SKM-1 treated with dmso at 0.1 percent for 144 hours (cell line): ENCODE results near the gene XRCC1.
A peak's percentile ranks its signal among the peaks of the same experiment; 100 is the strongest.
"Not testable (repeated sequence)": the region's sequence is repeated elsewhere in the genome, so short reads cannot be mapped to it uniquely, and the experiment has no call there.

ENCODE experiments used
- DNase-seq: peaks from one replicate; lab custom pipeline; 2025; ENCODE audit not compliant: unreplicated experiment; lab: John Stamatoyannopoulos, UW

XRCC1 gene

DNA sequence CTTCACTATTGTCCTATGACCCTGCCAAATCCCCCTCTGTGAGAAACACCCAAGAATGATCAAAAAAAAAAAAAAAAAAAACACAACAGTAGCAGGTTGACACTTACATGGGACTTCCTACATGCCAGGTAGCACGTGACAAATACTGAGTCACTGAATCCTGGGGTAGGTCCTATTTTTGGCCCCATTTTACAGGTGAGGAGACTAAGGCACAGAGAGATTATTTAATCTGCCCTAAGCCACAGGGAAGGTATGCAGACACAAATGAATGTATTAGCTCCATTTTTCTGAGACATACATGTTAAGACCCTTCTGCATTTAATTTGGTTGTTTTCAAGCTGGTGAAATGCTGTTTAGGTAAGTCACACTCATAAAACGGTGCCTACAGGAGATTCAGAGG lies 26.6 kb downstream of the XRCC1 start:
- DNase-seq = no peak

- DNase-seq = not testable (repeated sequence)
These were observed 27.4 kb downstream of the XRCC1 start for GRCh38 chr19:43547926-43548325.

- no peak for DNase-seq
These were observed 28.7 kb downstream of the XRCC1 start for GRCh38 chr19:43546581-43546980.

GRCh38 chr19:43545981-43546380 lies 29.3 kb downstream of the XRCC1 start:
- no peak for DNase-seq

DNA sequence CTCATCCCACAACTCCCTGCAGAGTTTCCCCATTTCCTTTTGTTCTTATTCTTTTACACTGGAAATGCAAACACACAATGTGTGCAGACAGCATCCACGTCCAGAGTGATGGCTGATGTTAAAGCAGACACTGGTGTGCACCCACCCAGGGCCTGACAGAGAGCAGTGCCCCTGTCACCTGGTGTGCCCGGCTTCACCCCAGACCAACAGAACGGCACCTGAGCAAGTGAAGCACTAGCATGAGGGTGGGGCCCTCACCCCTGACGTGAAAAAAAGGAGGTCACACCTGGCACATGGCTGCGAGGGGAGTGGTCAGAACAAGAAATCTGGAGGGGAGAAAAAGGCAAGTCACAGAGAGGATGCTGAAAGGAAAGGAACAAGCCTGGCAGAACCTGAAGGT lies 30.1 kb downstream of the XRCC1 start:
- no peak for DNase-seq

DNA sequence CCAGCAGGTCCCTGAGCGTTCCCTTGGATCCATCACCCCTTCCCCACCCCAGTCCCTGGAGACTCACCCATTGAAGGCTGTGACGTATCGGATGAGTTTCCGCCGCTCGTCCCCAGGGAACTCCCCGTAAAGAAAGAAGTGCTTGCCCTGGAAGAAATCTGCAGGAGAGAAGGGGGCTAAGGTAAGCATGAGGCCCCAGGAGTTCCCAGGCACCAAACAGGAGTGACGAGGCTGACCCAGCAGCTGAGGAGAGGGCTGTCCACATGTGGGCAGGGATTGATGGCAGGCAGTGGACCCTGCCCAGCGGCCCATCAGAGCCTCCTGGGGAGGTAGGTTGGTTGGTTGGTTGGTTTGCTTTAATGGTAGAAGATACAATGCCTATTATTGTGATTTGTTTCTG lies 31.2 kb downstream of the XRCC1 start:
- DNase-seq = no peak

- no peak for DNase-seq
These were observed 33.2 kb downstream of the XRCC1 start for GRCh38 chr19:43541920-43542650.

DNA sequence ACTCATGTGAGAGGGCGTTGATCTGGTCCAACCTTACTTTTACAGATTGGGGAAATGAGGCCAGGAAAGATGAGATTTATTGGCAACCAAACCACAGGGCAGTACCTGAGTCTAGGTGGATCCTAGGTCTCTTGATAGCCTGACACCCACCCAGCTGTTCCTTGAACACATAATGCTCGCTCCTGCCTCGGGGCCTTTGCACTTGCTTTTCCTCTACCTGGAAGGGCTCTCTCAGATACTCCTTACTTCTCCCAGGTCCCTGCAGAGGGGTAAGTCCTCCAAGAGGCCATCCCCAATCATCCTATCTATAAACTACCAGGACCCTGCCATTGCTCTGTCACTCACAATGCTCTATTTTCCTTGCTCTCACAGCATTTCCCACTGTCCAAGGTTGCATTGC lies 34.9 kb downstream of the XRCC1 start:
- no peak for DNase-seq

- no peak for DNase-seq
These were observed 36.4 kb downstream of the XRCC1 start for GRCh38 chr19:43538922-43539321.

DNA sequence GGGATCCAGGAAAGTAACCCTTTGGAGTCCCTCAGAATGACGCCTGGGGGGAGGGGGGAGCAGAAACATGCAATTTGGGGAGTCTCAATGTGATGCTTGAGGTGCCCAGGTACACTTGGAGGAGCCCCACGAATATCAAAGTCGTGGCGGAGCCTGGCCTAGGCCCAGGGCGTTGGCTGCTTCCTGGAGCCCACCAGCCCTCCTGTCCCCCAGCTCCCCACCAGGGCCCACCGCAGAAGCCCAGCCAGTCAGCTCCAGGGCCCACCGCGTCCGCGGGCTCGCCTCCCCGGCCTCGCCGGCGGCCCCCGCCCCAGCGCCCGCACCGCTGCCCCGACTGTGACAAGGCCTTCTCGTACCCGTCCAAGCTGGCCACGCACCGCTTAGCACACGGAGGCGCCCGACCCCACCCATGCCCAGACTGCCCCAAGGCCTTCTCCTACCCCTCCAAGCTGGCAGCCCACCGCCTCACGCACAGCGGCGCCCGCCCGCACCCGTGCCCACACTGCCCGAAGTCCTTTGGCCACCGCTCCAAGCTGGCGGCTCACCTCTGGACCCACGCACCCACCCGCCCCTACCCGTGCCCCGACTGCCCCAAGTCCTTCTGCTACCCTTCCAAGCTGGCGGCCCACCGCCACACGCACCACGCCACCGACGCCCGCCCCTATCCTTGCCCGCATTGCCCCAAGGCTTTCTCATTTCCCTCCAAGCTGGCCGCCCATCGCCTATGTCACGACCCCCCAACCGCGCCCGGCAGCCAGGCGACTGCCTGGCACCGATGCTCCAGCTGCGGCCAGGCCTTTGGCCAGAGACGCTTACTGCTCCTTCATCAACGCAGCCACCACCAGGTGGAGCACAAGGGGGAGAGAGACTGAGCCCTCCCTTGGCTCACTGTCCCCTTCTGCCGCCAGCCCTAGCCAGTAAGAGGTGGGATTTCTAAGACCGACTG lies 40.2 kb downstream of the XRCC1 start:
- no peak for DNase-seq

DNA sequence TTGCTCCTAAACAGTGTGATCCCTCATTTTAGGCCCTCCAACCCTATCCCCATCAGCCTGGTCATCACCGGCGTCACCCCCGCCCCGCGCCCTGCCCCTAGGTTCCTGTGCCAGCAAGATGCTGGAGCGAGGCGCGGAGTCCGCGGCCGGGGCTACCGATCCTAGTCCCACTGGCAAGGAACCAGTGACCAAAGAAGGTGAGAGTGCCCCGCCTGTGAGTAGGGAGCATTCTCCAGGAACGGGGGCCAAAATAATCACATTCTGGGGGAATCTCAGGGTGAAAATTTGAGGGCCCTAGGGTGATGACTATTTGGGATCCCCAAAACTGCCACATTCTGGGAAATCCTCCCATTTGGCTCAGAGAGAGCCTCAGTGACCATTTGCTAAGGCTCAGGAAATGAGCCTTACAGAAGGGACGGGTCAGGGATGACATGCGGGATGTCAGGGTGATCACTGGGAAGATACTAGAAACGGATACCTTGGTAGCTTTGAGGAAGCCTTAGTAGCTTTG lies 41.0 kb downstream of the XRCC1 start:
- no peak for DNase-seq

DNA sequence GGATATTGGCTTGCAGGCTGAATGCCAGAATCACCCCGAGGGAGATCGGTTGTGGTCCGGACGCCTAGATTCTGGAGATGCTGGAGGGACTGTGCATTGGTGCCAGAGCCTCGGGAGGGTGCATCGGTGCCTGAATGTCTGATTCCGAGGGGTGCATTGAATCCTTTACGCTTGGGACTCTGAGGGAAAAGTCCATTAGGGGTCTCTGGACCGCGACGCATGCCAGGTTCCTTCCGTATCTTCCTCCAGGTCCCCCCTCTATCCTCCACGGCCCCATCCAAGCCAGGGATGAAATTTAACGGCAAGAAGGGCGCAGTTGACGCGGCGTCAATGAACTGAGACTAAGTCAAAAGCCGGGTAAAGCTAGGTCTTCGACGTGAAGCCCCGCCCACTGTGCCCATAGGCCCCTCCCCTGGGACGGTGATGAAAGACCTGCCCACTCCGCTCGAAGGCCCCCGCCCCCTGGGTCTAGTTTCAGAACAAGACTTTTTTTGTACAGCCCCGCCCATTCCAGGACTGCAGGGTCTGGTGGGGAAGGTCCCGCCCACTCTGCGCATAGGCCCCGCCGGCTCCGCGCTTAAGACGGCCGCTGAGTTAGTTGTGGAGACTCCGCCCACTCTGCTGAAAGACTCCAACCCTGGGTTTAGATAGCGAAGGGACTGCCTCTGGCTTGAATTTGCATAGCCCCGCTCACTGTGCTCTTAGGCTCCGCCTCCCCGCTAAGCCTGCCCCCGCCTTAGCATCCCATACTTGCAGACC lies 41.6 kb downstream of the XRCC1 start:
- DNase-seq = no peak

DNA sequence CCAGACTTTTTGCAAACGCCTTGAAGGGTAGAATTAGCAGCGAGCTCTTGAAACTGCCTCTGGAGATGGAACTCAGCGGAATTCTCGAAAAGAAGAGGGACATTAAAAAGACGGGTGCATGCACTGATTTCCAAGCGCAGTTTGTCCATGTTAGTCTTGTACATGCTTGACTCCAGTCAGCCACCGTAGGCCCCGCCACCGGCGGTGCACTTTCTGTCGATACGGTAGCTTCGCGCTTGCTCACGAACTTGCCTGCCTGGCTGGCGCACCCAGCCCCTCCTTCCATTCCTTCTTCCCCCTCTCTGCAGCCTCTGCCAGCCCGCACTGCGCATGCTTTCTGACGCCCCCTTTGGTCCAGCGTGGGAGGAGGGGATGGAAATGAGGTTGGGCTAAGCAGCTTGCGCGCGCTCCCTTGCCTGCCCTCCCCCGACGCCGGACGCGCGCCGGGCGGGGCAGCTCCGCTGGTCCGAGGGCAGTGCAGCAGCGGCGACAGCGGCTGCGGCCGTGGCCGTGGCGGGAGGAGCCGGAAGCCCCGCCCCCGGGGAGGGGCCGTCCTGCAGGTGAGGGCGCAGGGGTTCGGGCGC lies 42.3 kb downstream of the XRCC1 start, which contains the start of gene ZNF575:
Gene ZNF575, plus strand, starts transcription at position 227 of the 584 bp plus-strand sequence. CDS start 1,235 bp downstream, outside the sequence.
- DNase-seq = peak; percentile 49

GRCh38 chr19:43532571-43532961 lies 42.8 kb downstream of the XRCC1 start:
- DNase-seq = no peak

DNA sequence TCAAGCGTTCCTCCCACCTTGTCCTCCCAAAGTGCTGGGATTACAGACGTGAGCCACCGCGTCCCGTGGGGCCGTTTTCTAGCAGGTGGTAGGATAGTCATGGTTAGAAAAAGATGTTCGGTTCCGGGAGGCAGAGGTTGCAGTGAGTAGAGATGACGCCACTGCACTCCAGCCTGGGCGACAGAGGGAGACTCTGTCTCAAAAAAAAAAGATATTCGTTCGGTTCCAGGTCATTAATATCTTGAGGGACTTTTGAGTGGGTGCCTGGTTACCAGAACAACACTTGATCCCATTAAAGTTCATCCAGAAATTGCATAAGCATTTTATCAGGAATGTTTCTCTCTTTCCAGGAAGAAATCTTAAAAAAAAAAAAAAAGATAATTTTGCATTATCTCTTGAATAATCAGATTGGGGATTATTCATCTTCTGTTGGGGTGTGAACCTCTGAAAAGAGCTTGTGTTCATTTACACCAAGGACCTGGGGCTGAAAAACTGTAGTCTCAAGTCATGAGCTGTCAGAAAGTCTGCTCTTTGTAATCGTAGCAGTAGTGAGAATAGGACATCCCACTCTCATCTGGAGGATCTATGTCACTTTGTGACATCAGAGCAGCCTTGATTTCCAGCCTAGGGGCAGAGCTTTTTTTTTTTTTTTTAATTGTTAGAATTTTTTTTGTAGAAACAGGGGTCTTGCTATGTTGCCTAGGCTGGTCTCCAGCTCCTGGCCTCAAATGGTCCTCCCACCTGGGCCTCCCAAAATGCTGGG lies 47.3 kb downstream of the XRCC1 start:
- DNase-seq = no peak

DNA sequence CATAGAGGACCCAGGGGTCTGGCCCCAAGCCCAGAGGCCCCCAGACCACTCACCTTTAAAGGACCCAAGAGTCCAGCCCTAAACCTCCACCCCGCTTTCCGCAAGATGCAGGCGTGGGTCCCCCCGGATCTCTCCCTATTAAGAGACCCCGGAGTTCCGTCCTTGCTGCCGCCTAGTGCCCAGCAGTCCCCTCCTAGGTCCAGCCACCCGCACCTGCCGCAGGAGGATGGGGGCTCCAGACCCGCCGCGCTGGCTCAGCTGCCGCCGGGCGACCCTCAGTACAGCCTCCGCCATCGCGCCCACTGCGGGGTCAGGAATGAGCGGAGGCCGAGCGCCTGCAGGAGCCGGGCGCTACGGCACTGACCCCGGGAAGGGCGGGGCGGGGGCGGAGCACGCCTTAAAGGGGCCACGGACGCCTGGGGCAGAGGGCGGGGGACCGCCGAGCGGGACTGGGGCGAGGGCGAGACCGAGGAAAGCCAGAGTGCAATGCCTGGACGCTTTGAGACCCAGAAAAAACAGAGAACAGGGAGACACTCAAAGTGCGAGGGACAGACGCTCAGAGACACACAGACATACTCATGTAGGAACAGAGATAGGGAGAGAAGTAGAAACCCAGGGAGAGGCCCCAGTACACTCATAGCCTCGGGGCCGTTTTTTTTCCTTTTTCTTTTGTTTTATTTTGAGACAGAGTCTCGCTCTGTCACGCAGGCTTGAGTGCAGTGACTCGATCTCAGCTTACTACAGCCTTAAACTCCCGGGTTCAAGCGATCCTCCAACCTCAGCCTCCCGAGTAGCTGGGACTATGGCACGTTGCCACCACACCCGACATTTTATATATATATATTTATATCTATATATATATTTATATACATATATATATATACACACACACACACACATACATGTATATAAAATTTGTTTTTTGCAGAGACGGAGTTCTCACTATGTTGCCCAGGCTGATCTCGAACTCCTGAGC lies 48.2 kb downstream of the XRCC1 start, which contains the start of gene ETHE1:
Gene ETHE1, minus strand, starts transcription at position 318 of the 976 bp plus-strand sequence. Its CDS starts 24 bp downstream, at position 294.
- DNase-seq = peak; percentile 14

GRCh38 chr19:43525836-43526771 lies 49.2 kb downstream of the XRCC1 start:
- DNase-seq = no peak
